ENCODE results near the gene MSI2. TPM values are rescaled to one million over a fixed set of nuclear protein-coding genes. Genes with fewer than 3 reads are reported as not detected.

Gene MSI2
- polyA plus RNA-seq, 3 donors = 82.8 to 94.6 (median 84.0) TPM

DNA sequence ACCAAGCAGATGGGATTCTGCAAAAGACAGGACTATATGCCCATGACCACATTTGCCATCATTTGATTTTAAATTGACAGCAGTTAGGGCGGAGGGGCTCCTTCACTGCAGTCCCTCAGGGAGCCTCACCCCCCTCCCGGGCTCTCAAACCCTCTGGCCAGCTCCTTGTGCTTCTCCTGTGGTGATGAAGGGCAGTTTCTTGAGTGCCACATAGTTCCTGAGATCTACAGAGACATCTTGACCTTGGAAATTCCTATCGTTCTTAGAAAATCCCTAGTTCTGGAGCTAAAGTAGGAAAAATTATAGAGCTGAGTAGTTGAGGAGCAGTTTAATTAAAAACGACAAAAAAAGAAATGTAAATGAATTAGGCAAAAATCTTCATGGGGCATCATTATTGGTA is 257.2 kb downstream of the MSI2 start:
- no peak for DNase-seq (ENCODE audit: low read depth in 3 of 3, low spot score in 2 of 3)

GRCh38 chr17:57514614-57515013 is 258.3 kb downstream of the MSI2 start:
- no peak for DNase-seq (ENCODE audit: low read depth in 3 of 3, low spot score in 2 of 3)

DNA sequence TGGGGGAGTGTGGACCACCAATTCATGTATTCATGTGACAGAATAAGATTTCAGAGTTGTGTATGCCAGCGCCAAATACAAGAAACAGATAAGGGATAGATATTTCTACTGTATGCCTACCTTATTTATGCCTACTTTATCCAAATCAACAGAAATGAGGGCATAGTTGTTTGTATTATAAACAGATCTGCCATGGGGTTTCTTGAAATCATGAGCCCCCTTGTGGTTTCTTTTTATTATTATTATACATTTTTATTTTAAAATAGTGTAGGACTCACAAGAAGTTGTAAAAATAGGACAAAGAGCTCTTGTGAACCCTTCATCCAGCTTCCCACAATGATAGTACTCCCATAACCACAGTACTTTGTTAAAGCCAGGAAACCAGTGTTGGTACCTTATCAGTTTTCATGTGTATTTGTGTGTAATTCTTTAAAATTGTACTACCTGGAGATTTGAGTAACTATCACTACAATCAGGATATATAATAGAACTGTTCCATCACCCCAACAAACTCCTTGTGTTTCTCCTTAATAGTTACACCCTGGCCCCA is 259.4 kb downstream of the MSI2 start:
- DNase-seq (ENCODE audit: low read depth in 3 of 3, low spot score in 2 of 3) = no peak

DNA sequence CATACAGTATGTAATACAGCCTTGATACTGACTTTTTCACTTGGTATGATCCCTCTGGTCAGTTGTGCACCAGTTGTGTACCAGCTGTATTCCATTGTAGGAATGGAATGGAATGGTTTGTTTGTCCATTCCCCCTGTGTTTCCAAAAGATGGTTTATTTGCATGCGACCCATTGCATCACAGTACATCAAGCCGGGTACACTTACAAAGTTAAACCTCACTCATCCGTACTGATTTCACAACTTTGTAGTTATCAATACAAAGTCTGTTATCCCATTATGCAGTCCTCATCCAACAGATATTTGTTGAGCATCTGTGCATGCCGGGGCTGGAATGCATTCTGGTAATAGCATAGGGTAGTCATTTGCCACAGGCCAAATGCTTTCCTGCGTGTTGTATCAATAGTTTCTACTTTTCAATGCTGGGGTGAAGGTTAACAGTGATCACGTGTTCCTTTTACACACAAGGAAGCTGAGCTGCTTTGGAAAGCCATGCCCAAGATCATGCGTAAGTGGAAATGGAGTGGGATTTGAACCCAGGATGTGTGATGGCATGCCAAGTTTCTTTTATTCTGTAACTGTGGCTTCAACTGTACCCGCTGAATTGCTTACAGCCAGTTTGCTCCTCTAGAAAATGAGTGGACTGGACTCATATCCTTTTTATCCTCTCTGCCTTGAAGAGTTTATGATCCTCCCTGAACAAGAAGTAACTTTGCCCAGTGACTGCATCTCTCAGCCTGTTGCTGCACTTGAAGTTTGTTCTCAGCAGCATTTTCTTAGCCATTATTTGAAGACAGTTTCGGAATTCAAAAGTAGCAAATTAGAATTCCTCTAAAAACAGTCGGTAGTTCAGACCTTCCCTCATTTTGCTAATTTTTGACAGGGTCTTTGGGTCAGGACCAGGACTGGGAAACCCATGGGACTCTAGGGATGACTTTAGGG is 260.2 kb downstream of the MSI2 start:
- no peak for DNase-seq (ENCODE audit: low read depth in 3 of 3, low spot score in 2 of 3)

- DNase-seq (ENCODE audit: low read depth in 3 of 3, low spot score in 2 of 3) = no peak
Measured at GRCh38 chr17:57517273-57517631, 260.9 kb downstream of the MSI2 start.

GRCh38 chr17:57517632-57518456 is 261.5 kb downstream of the MSI2 start:
- no peak for DNase-seq (ENCODE audit: low read depth in 3 of 3, low spot score in 2 of 3)

GRCh38 chr17:57518587-57519581 is 262.6 kb downstream of the MSI2 start:
- no peak for DNase-seq (ENCODE audit: low read depth in 3 of 3, low spot score in 2 of 3)

DNA sequence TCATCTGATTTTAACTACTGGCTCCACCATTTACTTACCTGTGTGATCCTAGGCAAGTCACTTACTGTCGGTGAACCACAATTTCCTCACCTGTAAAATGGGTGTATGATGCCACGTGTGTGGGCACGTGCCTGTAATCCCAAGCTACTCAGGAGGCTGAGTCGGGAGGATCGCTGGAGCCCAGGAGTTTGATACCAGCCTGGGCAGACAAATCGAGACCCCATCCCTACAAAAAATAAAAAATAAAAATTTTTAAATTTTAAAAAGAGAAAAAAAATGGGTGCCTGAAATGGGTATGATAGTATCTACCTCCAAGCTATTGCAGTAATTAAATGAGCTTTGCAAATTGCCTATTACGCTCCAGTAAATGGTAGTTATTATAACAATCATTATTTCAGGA is 263.5 kb downstream of the MSI2 start:
- DNase-seq (ENCODE audit: low read depth in 3 of 3, low spot score in 2 of 3) = no peak

GRCh38 chr17:57521606-57522005 is 265.3 kb downstream of the MSI2 start:
- DNase-seq (ENCODE audit: low read depth in 3 of 3, low spot score in 2 of 3) = no peak

- DNase-seq (ENCODE audit: low read depth in 3 of 3, low spot score in 2 of 3) = no peak
Measured at GRCh38 chr17:57522042-57523005, 266.0 kb downstream of the MSI2 start.

DNA sequence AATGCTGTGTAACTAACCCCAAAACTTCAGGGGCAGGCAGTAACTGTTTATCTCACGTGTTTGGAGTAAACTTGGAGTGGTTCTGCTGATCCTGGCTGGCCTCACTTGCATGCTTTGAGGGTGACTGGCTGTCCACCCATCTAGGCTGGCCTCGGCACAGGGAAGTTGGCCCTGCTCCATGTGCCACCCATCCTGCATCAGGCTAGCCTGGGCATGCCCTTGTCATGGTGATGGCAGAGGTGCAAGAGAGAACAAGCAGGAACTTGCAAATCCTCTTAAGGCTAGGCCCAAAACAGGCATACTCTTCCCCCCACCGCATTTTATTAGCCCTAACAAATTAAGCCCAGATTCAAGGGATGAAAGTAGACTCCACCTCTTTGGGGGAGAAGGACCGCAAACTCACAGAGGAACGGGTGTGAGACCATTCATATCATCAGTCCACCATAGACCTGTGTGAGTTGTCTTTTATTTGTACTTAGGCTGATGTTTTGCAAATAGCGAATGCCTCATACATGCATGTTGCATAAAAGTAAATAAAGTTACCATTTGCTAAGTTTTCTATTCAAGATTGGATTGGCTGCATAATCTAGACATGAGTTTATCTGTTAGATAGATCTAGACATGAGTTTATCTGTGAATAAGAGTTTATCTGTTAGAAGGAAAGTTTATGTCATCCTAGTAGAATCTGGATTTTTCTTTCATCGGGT is 267.8 kb downstream of the MSI2 start:
- DNase-seq (ENCODE audit: low read depth in 3 of 3, low spot score in 2 of 3) = no peak

DNA sequence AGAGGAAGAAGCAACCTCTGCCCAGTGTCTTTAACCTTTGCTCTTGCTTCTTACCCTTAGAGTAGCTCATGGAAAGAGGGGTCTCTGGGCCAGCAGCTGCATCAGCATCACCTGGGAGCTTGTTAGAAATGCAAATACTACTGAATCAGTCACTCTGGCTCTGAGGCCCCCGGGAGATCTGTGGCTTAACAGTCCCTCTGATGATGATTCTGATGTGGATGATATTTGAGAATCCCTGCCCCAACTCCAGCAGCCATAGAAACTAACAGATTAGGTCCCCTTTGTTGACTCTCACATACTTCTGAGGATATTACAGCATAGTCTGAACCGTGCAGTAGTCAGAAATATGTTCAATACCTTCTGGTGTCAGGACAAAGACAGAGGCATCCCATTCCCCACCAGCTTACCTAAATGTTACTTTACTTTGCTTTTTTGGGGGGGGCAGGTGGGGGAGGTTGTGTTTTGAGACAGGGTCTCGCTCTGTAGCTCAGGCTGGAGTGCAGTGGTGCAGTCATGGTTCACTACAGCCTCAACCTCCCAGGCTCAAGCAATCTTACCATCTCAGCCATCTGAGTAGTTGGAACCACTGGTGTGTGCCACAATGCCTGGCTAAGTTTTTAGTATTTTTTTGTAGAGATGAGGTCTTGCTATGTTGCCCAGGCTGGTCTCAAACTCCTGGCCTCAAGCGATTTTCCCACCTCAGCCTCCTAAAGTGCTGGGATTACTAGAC is 268.7 kb downstream of the MSI2 start:
- no peak for DNase-seq (ENCODE audit: low read depth in 3 of 3, low spot score in 2 of 3)

- no peak for DNase-seq (ENCODE audit: low read depth in 3 of 3, low spot score in 2 of 3)
Measured at GRCh38 chr17:57527221-57528057, 271.1 kb downstream of the MSI2 start.

DNA sequence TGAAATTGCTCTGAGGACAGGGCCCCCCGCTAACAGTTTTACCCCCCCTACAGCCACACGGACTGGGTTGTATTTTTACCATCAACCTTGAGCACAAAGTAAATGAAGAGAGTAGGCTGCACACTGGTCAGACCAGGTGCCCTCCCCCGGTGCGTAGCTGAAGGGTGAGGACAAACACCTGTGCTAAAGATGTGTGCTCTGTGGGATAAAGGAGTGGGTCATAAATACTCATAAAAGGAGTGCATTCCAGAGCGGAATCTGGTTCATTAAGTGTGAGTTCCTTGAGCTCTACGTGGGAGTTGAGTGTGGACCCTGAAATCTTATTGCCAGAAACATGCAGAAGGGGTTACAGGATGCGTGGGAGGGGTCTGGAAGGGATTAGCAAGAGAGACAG is 271.7 kb downstream of the MSI2 start:
- no peak for DNase-seq (ENCODE audit: low read depth in 3 of 3, low spot score in 2 of 3)

DNA sequence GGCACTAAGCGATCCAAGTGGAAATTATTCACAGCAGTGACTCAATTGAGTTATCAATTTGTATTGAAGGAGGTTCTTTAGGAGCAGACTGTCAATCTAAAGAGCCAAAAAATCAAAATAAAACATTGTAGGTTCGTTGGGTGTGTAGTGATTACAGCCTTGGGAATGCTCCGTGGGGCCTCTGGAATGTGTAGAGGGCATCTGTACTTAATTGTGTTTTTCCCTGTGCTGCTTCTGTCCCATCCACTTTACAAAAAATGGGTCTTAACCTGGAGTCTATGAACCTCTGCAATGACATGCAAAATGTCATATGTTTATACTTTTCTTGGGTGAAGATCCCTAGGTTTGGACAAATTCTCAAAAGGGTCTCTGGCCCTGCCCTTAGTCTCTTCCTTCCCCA is 273.7 kb downstream of the MSI2 start:
- no peak for DNase-seq (ENCODE audit: low read depth in 3 of 3, low spot score in 2 of 3)

GRCh38 chr17:57530508-57530907 is 274.2 kb downstream of the MSI2 start:
- no peak for DNase-seq (ENCODE audit: low read depth in 3 of 3, low spot score in 2 of 3)

DNA sequence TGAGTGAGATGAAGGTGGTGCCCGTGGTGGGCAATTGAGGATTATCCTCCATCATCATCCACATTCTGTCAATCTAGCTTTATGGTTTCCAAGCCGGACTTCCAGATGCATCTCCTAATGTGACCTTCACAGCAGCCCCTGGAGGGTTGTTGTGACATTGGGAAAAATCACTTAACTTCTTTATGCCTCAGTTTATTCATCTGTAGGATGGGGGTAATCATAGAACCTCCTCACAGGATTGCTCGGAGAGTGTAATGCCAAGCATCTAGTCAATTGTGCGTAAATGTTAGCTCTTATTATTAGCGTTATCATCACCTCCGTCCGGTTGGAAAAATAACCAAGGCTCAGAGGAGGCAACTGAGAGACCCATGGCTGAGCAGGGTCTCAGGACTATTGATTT is 274.8 kb downstream of the MSI2 start:
- no peak for DNase-seq (ENCODE audit: low read depth in 3 of 3, low spot score in 2 of 3)
